ENCODE results near the gene EPB41L4A.

The EPB41L4A gene

GRCh38 chr5:112303685-112304084 is 115.4 kb downstream of the EPB41L4A start:
- no peak for DNase-seq

- DNase-seq: no peak
These were observed 125.0 kb downstream of the EPB41L4A start for GRCh38 chr5:112294126-112294525.

- DNase-seq: no peak
These were observed 125.5 kb downstream of the EPB41L4A start for GRCh38 chr5:112293587-112293986.

GRCh38 chr5:112290691-112291090 is 128.4 kb downstream of the EPB41L4A start:
- DNase-seq: no peak

- no peak for DNase-seq
These were observed 129.6 kb downstream of the EPB41L4A start for GRCh38 chr5:112289465-112289864.

- DNase-seq: no peak
These were observed 134.8 kb downstream of the EPB41L4A start for GRCh38 chr5:112283943-112284929.

- no peak for DNase-seq
These were observed 136.0 kb downstream of the EPB41L4A start for GRCh38 chr5:112283034-112283582.

- DNase-seq: no peak
These were observed 140.0 kb downstream of the EPB41L4A start for GRCh38 chr5:112279082-112279481.

GRCh38 chr5:112276991-112277390 is 142.1 kb downstream of the EPB41L4A start:
- DNase-seq: no peak

GRCh38 chr5:112275671-112276070 is 143.4 kb downstream of the EPB41L4A start:
- no peak for DNase-seq

- no peak for DNase-seq
These were observed 148.5 kb downstream of the EPB41L4A start for GRCh38 chr5:112270299-112271293.

GRCh38 chr5:112267231-112267630 is 151.8 kb downstream of the EPB41L4A start:
- no peak for DNase-seq

GRCh38 chr5:112264666-112265065 is 154.4 kb downstream of the EPB41L4A start:
- no peak for DNase-seq

- DNase-seq: no peak
These were observed 154.9 kb downstream of the EPB41L4A start for GRCh38 chr5:112264151-112264550.

GRCh38 chr5:112263469-112263868 is 155.6 kb downstream of the EPB41L4A start:
- no peak for DNase-seq

GRCh38 chr5:112258571-112258970 is 160.5 kb downstream of the EPB41L4A start:
- DNase-seq: no peak

- no peak for DNase-seq
These were observed 161.1 kb downstream of the EPB41L4A start for GRCh38 chr5:112257976-112258375.

GRCh38 chr5:112257005-112257404 is 162.1 kb downstream of the EPB41L4A start:
- DNase-seq: no peak

- no peak for DNase-seq
These were observed 164.8 kb downstream of the EPB41L4A start for GRCh38 chr5:112254303-112254702.

- no peak for DNase-seq
These were observed 165.4 kb downstream of the EPB41L4A start for GRCh38 chr5:112253478-112254250.

- DNase-seq: no peak
These were observed 168.5 kb downstream of the EPB41L4A start for GRCh38 chr5:112250551-112250950.

GRCh38 chr5:112248623-112249022 is 170.5 kb downstream of the EPB41L4A start:
- no peak for DNase-seq

Measured in GDM1 (cell line).